Measurements from ENCODE around the gene GPC1. TPM values are rescaled to one million over a fixed set of nuclear protein-coding genes. Genes with fewer than 3 reads are reported as not detected.

The GPC1 gene
- total and polyA plus RNA-seq, 2 of the 13 experiments (the other 11 are each of a cell fraction or from before 2014, with no cell fraction given), result 4.0 to 5.5 TPM

DNA sequence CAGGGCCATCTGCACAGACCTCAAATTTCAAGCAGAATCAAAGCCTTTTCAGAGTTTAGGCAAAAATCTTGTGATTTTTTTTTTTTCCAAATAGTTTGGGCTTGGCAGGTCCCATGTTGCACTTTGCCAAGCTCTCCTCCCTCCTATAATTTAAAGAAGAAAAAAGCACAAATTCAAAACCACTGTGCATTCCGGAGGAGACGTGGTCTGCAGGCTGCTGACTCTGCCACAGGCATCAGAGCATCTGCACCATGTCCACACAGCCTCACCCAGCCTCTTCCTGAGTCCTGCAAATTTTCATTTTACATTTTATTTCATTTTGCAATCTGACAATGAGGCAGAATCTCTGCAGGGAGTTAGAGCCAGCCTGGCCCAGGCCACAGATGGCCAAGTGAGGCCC is 15.7 kb upstream of the GPC1 start:
- intact Hi-C loops (cut with micrococcal nuclease; ENCODE audit: unreplicated experiment), result loop anchor here (5.0 kb wide), 1 partner anchor 107 kb away; no protein-coding TSS in a partner anchor
- Histone ChIP-seq H3K79me2 (ENCODE audit: insufficient read depth, low read length) (no peaks in the 10 kb centered on the region), H3K9me3 (ENCODE audit: low read length) (peaks cover 35% of the 10 kb centered on the region), H3K36me3 (replicated peaks in 1 of 2; ENCODE audit: control insufficient read depth in 1 of 2, insufficient read depth in 2 of 2, low read length in 2 of 2) (no peaks in the 10 kb centered on the region), H3K4me1 (ENCODE audit: insufficient read depth, low read length) (no peaks in the 10 kb centered on the region), H3K4me3 (replicated peaks in 1 of 3; ENCODE audit: insufficient read depth in 1 of 3, low read depth in 2 of 3, low read length in 3 of 3) (no peak overlapping the region), H3K9ac (ENCODE audit: insufficient read depth, low read depth, low read length) (no peak overlapping the region), H3K4me2 (ENCODE audit: low read depth, low read length) (no peak overlapping the region), H4K20me1 (ENCODE audit: insufficient read depth, low read length) (no peaks in the 10 kb centered on the region), H2AFZ (ENCODE audit: low read length) (no peak overlapping the region), H3K27ac (ENCODE audit: extremely low read length, insufficient read depth, low read length) (no peak overlapping the region), H3K27me3 (ENCODE audit: control insufficient read depth in 1 of 2, insufficient read depth in 2 of 2, low read length in 2 of 2) (peaks cover 4 to 27% of the 10 kb centered on the region in 2 experiments; a peak in 4 of 5 replicates)
- TF ChIP-seq ISX (CRISPR knock-in tag; conservative IDR thresholded peaks at IDR 0.05) (no peak), ZNF256 (CRISPR knock-in tag; conservative IDR thresholded peaks at IDR 0.05) (no peak), ZNF775 (CRISPR knock-in tag; IDR thresholded peaks at IDR 0.05; ENCODE audit: borderline replicate concordance) (no peak), ZBTB1 (CRISPR knock-in tag; IDR thresholded peaks at IDR 0.05; ENCODE audit: borderline replicate concordance) (no peak), ZBTB38 (CRISPR knock-in tag; IDR thresholded peaks at IDR 0.05) (no peak), TP53 (CRISPR knock-in tag; conservative IDR thresholded peaks at IDR 0.05) (no peak), ZNF766 (CRISPR knock-in tag; IDR thresholded peaks at IDR 0.05; ENCODE audit: borderline replicate concordance) (no peak), KDM5A (IDR thresholded peaks at IDR 0.05; ENCODE audit: borderline replicate concordance, low read length) (no peak), TAF15 (IDR thresholded peaks at IDR 0.05; ENCODE audit: low read depth, low read length, poor library complexity, severe bottlenecking) (no peak), ZNF614 (CRISPR knock-in tag; IDR thresholded peaks at IDR 0.05; ENCODE audit: borderline replicate concordance) (no peak), ZNF564 (CRISPR knock-in tag; IDR thresholded peaks at IDR 0.05) (no peak), ZNF143 (CRISPR knock-in tag; IDR thresholded peaks at IDR 0.05) (no peak), YY1 (IDR thresholded peaks at IDR 0.05; ENCODE audit: insufficient read depth, insufficient replicate concordance, low read depth, low read length) (no peak)
- CTCF ChIA-PET (ENCODE audit: low intra/inter-chr PET ratio, low total read pairs), result no interaction called here
- no TSS peak for BruUV-seq (replicated peaks)
- WGBS (ENCODE audit: low lambda C conversion rate), result 4% methylated on average over 2 of the region's 2 CpGs
- FAIRE-seq, result no peak
- DNase-seq (ENCODE audit: low spot score), result no peak
- in situ Hi-C loops (cut with HindIII; ENCODE audit: extremely low pct_ligation_motif_present, low pct_unique_long_range_greater_than_20kb), result no loop called here
- no peak for ATAC-seq
- POLR2A ChIA-PET, result no interaction called here
